HG02943 (cell line): ENCODE measurements around the gene RNF123.
"Not testable (repeated sequence)": the region's sequence is repeated elsewhere in the genome, so short reads cannot be mapped to it uniquely, and the experiment has no call there.

Experiments
- ATAC-seq: cut with Tn5 transposase; IDR thresholded peaks from one replicate; pipeline ENCODE4 v1.9.1; 2021; ENCODE audit warnings: mild to moderate bottlenecking, low read depth, moderate library complexity; ENCODE audit not compliant: unreplicated experiment

Gene RNF123

DNA sequence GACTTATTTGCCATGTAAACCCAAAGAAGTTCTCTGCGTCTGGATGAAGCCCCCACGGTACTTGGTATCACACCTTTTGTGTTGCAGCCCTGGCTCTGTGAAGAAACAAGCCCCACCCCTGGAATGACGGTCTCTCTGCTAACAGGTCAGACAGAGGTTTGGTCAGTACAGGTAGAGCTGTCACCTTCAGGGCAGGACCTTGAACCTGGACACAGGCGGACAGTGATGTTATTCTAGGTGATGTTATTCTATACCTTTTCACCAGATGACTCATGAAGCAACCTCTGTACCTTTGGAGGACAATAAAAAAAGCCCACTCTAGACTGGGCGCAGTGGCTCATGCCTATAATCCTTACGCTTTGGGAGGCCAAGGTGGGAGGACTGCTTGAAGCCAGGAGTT, 45.4 kb downstream of the RNF123 start:
- ATAC-seq = no peak

DNA sequence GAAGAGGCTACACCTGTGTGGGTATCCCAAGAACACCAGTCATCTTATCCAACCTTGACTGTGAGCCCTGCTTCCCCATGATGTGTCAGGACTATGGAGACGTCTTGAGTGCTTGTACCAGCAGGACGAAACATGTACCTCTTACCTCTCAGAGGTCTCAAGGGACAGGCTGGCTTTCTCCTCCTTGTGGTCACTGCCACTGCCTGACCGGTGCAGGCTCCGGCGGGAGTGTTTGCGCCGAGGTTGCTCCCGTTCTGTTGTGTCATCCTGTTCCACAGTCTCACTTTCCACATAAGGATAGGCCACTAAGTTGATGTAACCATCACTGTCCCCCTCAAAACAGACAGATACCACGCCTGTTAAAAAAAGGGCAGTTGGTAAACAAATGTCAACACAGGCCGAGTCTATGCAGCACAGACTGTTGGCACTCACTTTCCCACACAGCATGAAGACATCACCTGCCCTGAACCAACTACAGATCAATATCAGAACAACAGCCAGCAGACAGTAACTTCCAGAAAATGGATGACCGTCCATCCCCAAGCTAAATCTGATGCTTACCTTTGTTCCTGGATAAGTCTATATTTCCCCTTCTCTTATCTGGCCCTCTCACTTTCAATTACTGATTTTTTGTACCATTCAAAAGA, 48.8 kb downstream of the RNF123 start:
- no peak for ATAC-seq

GRCh38 chr3:49740427-49740826, 51.1 kb downstream of the RNF123 start:
- ATAC-seq = no peak

- no peak for ATAC-seq
Measured at GRCh38 chr3:49745986-49746385, 56.6 kb downstream of the RNF123 start.

GRCh38 chr3:49747792-49748480, 58.6 kb downstream of the RNF123 start:
- no peak for ATAC-seq

DNA sequence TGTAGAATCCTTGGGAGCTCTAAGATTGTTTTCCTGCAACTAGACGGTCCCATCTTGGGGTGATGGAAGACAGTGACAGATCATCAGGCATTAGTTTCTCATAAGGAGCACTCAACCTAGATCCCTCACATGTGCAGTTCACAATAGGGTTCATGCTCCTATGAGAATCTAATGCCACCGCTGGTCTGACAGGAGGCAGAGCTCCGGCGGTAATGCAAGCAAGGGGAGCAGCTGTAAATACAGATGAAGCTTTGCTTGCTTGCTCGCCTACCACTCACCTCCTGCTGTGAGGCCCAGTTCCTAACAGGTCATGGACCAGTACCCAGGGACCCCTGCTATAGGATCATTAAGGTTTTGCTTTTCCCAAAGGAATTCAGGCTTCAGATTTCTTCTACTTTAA, 59.5 kb downstream of the RNF123 start:
- ATAC-seq = not testable (repeated sequence)

DNA sequence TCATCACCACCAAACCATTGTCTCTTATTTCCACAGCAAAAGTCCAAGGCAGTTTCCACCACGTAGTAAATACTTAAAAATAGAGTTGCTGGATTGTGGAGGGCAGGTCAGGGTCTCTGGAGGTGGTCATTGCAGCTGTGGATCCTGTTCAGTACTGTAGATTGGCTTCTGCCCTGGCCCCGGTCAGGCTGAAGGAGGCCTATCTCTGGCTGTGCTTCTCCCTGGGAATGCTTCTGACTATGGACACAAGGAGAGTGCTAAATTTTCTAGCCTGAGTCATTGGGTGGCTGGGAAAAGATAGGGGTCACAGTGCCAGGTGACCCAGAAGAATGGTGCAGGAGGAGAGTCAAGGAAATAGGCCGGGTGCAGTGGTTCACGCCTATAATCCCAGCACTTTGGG, 60.7 kb downstream of the RNF123 start:
- no peak for ATAC-seq

DNA sequence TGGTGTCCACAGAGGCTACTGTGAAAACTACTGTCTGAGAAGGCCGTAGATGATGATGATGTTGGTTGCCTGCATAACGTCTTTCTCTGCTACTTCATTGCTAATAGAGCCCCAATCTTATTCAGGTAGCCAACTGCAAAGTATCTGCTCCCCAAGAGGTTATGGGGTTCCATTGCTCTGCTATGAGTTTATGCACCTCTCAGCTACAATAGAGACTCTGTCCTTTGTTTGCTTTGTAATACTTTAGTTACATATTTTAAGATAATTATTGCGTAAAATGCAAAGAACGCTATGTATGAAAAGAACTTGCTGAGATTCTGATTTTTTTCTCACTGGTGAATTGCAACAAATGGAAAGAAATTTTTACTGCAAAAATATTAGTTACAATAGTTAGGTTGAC, 62.1 kb downstream of the RNF123 start:
- ATAC-seq = no peak

DNA sequence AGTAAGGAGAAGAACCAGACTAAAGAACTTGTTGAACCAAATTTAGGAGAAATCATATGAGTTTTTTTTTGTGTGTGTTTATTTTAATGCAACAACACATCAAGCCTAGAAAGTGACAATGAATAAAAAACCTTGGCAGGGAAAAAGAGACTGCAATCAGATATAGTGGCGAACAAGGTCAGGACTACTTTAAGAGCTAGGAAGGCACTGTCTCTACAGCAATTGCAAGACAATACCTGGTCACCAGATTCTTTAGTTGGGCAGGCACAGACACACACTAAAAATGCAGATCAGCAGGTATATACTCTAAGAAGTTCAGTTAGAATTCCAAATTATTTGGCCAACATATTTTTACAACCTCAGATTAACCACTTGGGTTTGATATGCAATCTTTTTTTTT, 65.2 kb downstream of the RNF123 start:
- no peak for ATAC-seq

DNA sequence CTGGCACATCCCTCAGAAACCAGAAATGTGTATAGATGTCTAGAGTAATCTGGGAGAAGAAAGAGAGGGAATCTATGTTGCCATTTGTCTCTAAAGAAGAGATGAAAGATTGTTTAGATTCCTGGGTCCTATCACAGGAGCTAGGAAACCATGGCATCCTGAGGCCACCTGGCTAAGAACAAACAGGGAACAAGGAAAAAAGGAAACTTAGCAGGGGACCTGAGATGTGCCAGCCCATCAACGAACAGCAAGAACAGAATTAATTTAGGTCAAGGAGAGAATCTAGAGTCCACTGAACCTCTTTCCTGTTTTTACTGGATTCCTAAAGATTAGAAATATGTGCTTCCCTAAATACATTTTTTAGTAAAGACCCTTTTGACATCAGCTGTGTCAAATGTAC, 66.7 kb downstream of the RNF123 start:
- ATAC-seq = no peak

DNA sequence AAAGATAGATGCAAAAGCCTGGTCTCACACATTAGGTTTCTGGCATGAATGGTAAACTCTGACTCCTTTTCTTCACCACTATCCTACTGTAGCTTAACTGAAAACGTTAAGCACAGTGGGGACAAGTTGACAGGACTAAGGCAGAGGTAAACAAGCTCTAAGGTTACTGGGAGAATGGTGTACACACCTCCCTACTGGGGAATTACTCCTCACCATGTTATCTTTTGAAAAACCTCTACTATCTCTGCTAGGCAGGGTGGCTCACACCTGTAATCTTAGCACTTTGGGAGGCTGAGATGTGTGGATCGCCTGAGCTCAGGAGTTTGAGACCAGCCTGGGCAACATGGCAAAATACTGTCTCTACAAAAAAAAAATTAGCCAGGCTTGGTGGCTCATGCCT, 67.8 kb downstream of the RNF123 start:
- no peak for ATAC-seq

GRCh38 chr3:49759226-49759625, 69.9 kb downstream of the RNF123 start:
- no peak for ATAC-seq

DNA sequence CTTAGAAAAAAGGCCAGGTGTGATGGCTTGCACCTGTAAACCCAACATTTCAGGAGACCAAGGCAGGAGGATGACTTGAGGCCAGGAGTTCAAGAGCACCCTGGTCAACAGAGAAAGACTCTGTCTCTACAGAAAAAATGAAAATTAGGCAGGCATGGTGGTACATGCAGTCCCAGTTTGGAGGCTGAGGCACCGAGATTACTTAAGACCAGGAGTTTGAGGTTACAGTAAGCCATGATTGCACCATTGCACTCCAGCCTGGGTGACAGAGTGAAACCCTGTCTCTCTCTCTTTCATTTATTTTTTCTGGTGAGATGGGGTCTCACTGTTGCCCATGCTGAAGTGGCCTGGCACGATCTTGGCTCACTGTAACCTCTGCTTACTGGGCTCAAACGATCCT, 72.3 kb downstream of the RNF123 start:
- no peak for ATAC-seq

- ATAC-seq = no peak
Measured at GRCh38 chr3:49763981-49764380, 74.6 kb downstream of the RNF123 start.

DNA sequence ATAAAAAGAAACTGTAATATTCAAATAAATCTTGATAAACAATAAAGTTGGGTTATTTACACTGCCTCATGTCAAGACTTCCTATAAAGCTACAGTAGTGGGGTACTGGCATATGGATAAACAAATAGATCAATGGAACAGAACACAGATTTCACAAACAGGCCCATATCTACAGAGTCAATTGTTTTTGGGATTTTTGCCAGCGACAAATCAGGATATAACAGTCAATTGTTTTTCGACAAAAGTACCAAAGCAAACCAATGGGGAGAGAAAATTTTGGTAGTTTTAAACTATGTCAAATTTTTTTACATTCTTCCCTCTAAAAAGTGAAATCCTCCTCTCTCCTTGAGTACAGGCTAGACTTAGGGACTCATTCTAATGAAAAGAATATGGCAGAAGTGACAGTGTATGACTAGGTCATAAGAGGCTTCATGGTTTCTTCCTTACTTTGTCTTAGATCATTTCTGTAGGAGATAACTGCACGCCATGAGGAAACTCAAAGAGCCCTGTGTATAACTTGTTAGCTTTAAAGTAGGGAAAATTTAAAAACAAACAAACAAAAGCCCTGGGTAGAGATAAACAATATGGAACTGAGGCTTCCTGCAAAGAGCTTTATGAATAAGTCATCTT, 80.0 kb downstream of the RNF123 start:
- no peak for ATAC-seq

DNA sequence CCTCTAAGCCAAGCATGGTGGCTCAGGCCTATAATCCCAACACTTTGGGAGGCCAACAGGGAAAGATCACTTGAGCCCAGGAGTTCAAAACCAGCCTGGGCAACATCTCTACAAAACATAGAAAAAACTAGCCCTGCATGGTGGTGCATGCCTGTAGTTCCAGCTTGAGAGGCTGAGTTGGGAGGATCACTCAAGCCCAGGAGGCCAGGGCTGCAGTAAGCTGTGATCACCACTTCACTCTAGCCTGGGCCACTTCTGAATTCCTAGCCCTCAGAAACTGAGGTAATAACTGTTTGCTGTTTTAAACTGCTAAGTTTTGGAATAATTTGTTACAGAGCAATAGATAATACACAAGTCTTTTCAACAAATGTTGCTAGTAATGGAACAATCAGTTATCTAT, 80.6 kb downstream of the RNF123 start:
- ATAC-seq = no peak
